Natural killer cell treated with Interleukin-12 subunit alpha and Interleukin-12 subunit beta and Interleukin-15 and Interleukin-18, amount 100 ng/mL, for 72 hours (primary cell): Measurements from ENCODE around the gene HSD11B1. TPM values are rescaled to one million over a fixed set of nuclear protein-coding genes. Genes with fewer than 3 reads are reported as not detected.
"Not testable (repeated sequence)": the region's sequence is repeated elsewhere in the genome, so short reads cannot be mapped to it uniquely, and the experiment has no call there.

Experiments used
- ATAC-seq, 2 donors: fragments of 150-1000 bp; cut with Tn5 transposase in 1 of 2; sonication (Bioruptor Pico), chemical (Tn5 transposase) in 1 of 2; 2 replicates each; pipeline ENCODE4 v1.10.0; 2021
- DNase-seq: peaks from one replicate; pipeline ENCODE4 v3.0.0; 2022; ENCODE audit warnings: low spot score
- H3K27ac Mint-ChIP-seq, 2 donors: 1 replicate in 1 of 2; 2 replicates in 1 of 2; pipeline ENCODE4 v1.8.0; 2022; ENCODE audit warnings: mixed read lengths in 2 of 2, mild to moderate bottlenecking in 1 of 2, moderate library complexity in 1 of 2
- H3K27me3 Mint-ChIP-seq, 2 donors: 1 replicate in 1 of 2; 2 replicates in 1 of 2; pipeline ENCODE4 v1.8.0; 2022; ENCODE audit warnings: mixed read lengths in 2 of 2
- H3K36me3 Mint-ChIP-seq: one replicate; pipeline ENCODE4 v1.8.0; 2022; ENCODE audit warnings: mixed read lengths
- H3K4me1 Mint-ChIP-seq, 2 donors: 1 replicate in 1 of 2; 2 replicates in 1 of 2; pipeline ENCODE4 v1.8.0; 2022; ENCODE audit warnings: low read depth in 2 of 2, mixed read lengths in 2 of 2, mild to moderate bottlenecking in 1 of 2
- H3K4me3 Mint-ChIP-seq: one replicate; pipeline ENCODE4 v1.8.0; 2022; ENCODE audit warnings: mixed read lengths
- H3K9me3 Mint-ChIP-seq: 2 replicates; pipeline ENCODE4 v1.8.0; 2022; ENCODE audit warnings: mixed read lengths
- total RNA-seq, 2 donors: library from RNA; stranded (reverse); gene quantifications; one replicate each; pipeline ENCODE4 v1.2.3, GENCODE V29; 2022

HSD11B1 gene
- total RNA-seq, 2 donors from 2014 or later = 0.43 TPM; not detected in 1

DNA sequence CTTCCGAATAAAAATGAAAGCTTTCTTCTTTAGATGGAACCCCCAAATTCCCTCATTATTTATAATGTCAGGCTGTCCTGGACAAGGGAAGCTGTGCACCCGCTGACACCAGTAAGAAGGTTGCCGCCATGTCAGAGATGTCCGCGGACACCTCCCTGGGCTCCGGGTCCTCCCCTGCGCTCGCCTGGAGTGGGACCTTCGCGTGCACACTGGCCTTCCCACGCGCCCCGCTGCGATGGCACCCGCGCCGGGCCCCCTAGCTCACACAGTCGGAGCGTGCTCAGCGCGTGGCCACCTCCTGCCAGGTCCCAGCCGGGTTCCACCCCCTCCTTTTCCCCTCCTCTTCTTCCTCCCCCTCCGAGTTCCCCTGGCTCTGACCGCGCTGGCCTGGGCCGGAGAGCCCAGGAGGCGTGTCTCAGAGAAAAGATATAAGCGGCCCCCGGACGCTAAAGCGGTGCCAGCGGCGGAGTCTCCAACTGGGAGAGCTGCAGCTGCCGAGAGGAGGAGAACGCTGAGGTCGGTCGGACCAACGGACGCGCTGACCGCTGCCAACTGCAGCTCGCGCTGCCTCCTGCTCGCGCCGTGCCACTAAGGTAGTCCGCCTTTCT, 29.6 kb upstream of the HSD11B1 start, which contains the start of gene G0S2:
Gene G0S2 (plus strand): TSS at position 456 of the 608 bp plus-strand sequence. CDS start 273 bp downstream, outside the sequence.
- H3K27ac Mint-ChIP-seq = peak within 1 kb of the TSS; percentile 11 to 49
- DNase-seq = peak; percentile 69
- peaks cover 12% of the 10 kb centered on the region for H3K36me3 Mint-ChIP-seq
- H3K4me1 Mint-ChIP-seq = peaks cover 34 to 36% of the 10 kb centered on the region in 2 donors
- peak; percentile 66 to 78 for ATAC-seq
- peak within 1 kb of the TSS; percentile 61 for H3K4me3 Mint-ChIP-seq
- peaks cover 4% of the 10 kb centered on the region for H3K9me3 Mint-ChIP-seq
- H3K27me3 Mint-ChIP-seq = peaks cover 50 to 55% of the 10 kb centered on the region in 2 donors

DNA sequence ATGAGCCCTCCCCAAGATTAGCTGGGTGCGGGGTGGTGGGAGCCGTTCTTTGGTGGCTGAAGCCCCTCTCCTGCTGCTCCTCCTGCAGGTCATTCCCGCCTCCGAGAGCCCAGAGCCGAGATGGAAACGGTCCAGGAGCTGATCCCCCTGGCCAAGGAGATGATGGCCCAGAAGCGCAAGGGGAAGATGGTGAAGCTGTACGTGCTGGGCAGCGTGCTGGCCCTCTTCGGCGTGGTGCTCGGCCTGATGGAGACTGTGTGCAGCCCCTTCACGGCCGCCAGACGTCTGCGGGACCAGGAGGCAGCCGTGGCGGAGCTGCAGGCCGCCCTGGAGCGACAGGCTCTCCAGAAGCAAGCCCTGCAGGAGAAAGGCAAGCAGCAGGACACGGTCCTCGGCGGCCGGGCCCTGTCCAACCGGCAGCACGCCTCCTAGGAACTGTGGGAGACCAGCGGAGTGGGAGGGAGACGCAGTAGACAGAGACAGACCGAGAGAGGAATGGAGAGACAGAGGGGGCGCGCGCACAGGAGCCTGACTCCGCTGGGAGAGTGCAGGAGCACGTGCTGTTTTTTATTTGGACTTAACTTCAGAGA, 29.0 kb upstream of the HSD11B1 start:
- peaks cover 50 to 60% of the 10 kb centered on the region in 2 donors for H3K27me3 Mint-ChIP-seq

DNA sequence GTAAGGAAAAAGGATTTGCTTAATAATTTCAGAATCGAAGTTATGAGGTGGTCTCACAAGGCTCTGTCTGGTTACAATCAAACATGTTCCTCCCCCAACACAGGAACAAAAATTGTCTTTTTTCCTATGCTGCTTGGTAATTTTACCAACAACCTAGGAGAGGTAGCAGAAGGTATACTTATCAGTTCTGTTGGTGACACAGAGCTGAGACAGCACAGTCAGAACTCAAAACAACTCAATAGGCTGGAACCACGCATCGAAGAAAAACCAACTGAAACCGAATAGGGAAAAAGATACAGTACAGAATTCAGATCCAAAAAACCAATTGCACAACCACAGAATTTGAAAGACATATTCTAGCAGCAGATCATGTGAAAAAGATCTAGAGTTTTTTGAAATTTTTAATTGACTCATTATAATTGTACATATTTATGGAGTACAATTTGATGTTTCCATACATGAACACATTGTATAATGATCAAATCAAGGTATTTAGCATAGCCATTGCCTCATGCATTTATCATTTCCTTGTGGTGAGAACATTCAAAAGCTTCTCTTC, 25.6 kb upstream of the HSD11B1 start:
- Mint-ChIP-seq H3K4me1 (peaks cover 15 to 20% of the 10 kb centered on the region in 2 donors), H3K27me3 (peaks cover 41 to 49% of the 10 kb centered on the region in 2 donors), H3K4me3 (no peak overlapping the region), H3K36me3 (peaks cover 8% of the 10 kb centered on the region), H3K27ac (no peak overlapping the region), H3K9me3 (no peaks in the 10 kb centered on the region)
- ATAC-seq (no peak), DNase-seq (no peak)

More for the DNA sequence above, 29.0 kb upstream of the HSD11B1 start:
- peak; percentile 16 to 29 for ATAC-seq
- Mint-ChIP-seq H3K4me3 (peak overlapping the region; percentile 61), H3K27ac (peak overlapping the region in 1 of 2 donors; percentile 11), H3K36me3 (peaks cover 12% of the 10 kb centered on the region), H3K9me3 (peaks cover 4% of the 10 kb centered on the region), H3K4me1 (peaks cover 34 to 36% of the 10 kb centered on the region in 2 donors)
- no peak for DNase-seq

DNA sequence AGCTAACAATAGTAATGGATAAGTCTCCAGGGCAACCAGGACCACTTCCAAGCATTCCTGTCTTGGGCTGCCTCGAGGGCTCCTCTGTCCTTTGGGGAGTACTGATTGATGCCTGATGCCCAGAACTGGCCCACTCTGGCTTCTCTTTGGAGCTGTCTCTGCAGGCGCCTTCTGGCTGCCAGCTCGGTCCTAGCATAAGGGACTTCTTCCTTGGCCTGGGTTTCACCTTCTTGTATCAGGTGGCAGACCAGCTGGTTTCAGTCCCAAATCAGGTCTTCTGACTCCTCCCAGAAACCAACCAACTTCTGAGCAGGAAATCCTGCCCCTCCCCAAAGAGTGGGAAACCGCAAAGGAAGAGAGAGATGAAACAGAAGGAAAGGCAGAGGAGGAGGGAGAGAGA, 18.8 kb upstream of the HSD11B1 start:
- Mint-ChIP-seq H3K4me3 (peak overlapping the region; percentile 49), H3K4me1 (peaks cover 12 to 14% of the 10 kb centered on the region in 2 donors), H3K27me3 (no peaks in the 10 kb centered on the region), H3K27ac (peak overlapping the region; percentile 10 to 68), H3K36me3 (no peaks in the 10 kb centered on the region), H3K9me3 (no peaks in the 10 kb centered on the region)
- no peak for DNase-seq
- ATAC-seq = peak; percentile 48 to 50

DNA sequence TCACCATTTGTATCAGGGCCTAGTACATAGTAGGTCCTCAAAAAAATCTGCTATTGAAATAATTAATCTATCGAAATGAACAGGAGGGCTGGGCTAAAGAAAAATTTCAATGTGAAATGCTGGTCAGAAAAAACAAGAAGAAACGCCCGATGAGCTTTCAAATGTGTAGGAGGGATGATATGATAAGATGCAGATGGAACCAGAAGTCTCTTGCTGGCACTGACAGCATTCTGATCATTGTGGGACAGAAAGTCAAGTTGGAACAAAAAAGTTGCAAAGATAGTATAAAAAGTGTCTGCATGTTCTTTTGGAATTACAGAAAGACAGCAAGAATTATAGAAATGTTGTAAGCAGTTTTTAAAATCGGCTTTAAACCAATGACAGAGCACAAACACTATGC, 18.3 kb upstream of the HSD11B1 start:
- Mint-ChIP-seq H3K27me3 (no peaks in the 10 kb centered on the region), H3K4me1 (peaks cover 12 to 14% of the 10 kb centered on the region in 2 donors), H3K9me3 (no peaks in the 10 kb centered on the region), H3K27ac (peak overlapping the region; percentile 10 to 68), H3K4me3 (peak overlapping the region; percentile 49), H3K36me3 (no peaks in the 10 kb centered on the region)
- ATAC-seq = no peak
- DNase-seq = no peak

DNA sequence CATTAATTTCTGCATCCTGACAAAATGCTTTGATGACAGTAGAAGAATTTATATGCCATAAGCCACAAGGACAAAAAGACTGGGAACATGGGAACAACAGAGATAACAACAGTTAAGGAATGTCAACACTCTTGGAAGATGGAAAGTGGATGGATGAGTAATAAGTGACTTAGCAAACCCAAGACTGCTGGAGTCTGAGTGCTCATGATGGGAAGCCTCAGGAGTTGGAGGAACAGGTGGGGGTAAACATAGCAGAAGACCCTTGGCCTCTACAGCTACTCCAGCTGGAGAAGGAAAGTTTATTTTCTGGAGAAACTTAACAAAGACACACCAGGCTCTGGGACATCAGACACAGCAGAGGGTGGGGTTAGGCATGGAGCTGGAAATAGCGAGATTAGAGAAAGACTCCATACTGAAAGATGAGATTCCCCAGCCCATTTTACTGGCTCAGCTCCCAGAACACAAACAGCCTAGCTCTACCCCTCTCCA, 15.9 kb upstream of the HSD11B1 start:
- H3K4me1 Mint-ChIP-seq = peaks cover 18 to 21% of the 10 kb centered on the region in 2 donors
- no peaks in the 10 kb centered on the region for H3K9me3 Mint-ChIP-seq
- no peaks in the 10 kb centered on the region for H3K27me3 Mint-ChIP-seq
- DNase-seq = no peak
- no peak overlapping the region for H3K27ac Mint-ChIP-seq
- no peak for ATAC-seq
- no peak overlapping the region for H3K4me3 Mint-ChIP-seq
- H3K36me3 Mint-ChIP-seq = no peaks in the 10 kb centered on the region

DNA sequence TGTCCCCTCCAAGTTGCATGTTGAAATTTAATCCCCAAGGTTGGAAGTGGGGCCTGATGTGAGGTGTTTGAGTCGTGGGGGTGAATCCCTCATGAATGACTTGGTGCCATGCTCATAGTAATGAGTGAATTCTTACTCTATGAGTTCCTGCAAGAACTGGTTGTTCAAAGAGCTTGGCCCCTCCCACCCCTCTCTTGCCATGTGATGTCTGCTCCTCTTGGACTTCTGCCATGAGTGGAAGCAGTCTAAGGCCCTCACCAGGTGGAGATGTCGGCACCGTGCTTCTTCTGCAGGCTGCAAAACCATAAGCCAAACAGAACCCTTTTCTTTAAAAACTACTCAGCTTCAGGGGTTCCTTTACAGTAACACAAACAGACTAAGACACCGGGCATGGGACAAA, 15.2 kb upstream of the HSD11B1 start:
- Mint-ChIP-seq H3K9me3 (no peaks in the 10 kb centered on the region), H3K27me3 (no peaks in the 10 kb centered on the region), H3K4me3 (no peak overlapping the region), H3K4me1 (peaks cover 21% of the 10 kb centered on the region in 2 donors), H3K36me3 (no peaks in the 10 kb centered on the region), H3K27ac (no peak overlapping the region)
- ATAC-seq = no peak
- DNase-seq = no peak

DNA sequence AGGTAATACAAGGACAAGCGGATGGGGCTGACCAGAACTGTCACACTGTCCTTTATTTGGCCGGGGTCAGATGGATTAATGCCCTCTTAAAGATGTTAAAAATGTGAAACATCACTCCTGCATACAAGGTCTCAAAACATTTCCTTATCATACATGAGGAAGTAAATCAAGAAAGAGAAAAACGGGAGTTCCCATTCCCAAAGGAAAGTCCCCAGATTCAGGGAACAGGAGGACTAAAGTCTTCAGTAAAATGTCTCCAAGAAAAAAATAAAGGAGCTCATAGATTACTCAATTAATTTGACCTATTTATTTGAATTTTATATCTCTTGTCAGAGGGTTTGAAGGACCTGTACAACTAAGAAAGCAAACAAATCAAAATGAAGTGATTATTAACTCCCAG, 13.4 kb upstream of the HSD11B1 start:
- no peaks in the 10 kb centered on the region for H3K36me3 Mint-ChIP-seq

DNA sequence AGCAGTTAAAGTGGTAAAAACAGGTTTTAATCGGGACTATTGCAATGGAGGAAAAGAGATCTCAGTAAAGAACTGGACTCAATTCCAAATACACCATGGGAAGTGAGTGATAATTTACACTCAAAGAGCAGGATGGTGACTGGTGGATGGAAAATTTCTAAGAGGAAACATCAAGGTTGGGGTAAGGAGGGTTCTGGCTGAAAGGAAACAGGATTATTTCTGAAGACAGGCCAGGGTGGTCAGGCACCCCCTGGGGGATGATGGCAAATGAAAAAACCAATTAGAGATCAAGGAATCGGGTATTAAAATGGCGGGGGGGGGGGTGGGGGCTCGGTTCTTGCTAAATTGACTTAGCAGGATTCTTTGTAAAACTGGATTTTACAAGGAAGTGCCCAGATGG, 12.3 kb upstream of the HSD11B1 start:
- H3K4me1 Mint-ChIP-seq = peaks cover 12 to 16% of the 10 kb centered on the region in 2 donors
- no peak for ATAC-seq
- H3K9me3 Mint-ChIP-seq = no peaks in the 10 kb centered on the region
- H3K4me3 Mint-ChIP-seq = no peak overlapping the region
- H3K36me3 Mint-ChIP-seq = no peaks in the 10 kb centered on the region
- H3K27ac Mint-ChIP-seq = peak overlapping the region in 1 of 2 donors; percentile 26
- no peaks in the 10 kb centered on the region for H3K27me3 Mint-ChIP-seq
- no peak for DNase-seq

More for the DNA sequence above, 13.4 kb upstream of the HSD11B1 start:
- Mint-ChIP-seq H3K4me1 (peaks cover 10% of the 10 kb centered on the region in 2 donors), H3K27ac (no peak overlapping the region), H3K4me3 (no peak overlapping the region), H3K27me3 (no peaks in the 10 kb centered on the region), H3K9me3 (no peaks in the 10 kb centered on the region)
- DNase-seq (no peak), ATAC-seq (no peak)

DNA sequence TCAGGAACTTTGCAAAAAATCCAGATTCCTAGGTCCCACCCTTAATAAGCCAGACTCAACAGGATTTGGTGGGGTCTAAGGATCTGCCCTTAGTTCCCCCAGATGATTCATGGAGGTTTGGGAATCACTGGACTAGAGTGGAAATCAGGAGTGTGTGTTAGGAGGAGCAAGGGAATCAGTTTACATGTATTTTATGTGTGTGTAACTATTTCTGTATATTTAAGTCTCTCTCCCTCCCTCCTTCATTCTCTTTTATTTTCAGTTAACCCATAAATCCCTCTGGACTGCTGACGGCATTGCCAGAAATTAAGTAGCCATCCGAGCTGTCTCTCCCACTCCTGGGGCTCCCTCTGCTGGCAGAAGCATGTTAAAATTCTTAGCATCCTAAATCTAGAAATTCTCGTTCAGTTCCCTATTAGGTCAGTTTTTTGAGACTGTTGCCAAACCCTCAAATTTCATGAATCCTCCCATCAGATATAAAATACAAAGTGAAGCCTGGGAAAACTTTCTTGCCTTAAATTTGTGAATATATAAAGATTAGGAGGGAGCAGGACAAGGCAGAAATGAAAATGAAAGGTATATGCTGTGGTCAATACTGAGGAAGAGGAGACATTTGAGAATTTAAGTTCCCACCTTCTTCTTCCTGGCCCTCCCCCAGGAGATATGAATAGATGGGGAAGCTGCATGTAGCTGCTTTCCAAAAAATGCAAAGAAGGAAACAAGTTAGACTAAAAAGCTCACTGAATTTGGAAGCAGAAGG, 11.7 kb upstream of the HSD11B1 start:
- Mint-ChIP-seq H3K4me1 (peaks cover 12 to 18% of the 10 kb centered on the region in 2 donors), H3K27ac (peak overlapping the region in 1 of 2 donors; percentile 26), H3K36me3 (no peaks in the 10 kb centered on the region), H3K4me3 (no peak overlapping the region), H3K9me3 (no peaks in the 10 kb centered on the region), H3K27me3 (no peaks in the 10 kb centered on the region)
- ATAC-seq (peak in 1 of 2 donors; percentile 48), DNase-seq (peak; percentile 79)

DNA sequence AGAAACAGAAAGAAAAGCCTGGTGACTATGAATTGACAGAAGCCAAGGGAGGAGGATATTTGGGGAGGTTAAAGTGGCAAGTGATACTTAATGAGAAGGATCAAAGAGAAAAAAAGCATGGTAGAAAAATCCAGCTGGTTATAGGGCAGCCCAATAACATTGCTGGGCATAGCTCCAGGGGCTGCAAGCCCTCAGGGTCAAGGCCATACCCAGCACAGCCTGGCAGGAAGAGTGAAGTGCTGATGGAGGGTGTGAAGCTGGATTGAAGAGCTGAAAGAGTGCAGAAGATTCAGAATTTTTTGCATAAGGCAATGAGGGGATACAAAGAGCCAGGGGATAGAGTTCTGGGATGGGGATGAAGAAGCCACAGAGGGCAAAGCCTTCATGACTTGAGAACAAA, 8.0 kb upstream of the HSD11B1 start:
- Mint-ChIP-seq H3K9me3 (no peaks in the 10 kb centered on the region), H3K36me3 (no peaks in the 10 kb centered on the region), H3K4me1 (peaks cover 12 to 18% of the 10 kb centered on the region in 2 donors), H3K27me3 (peaks cover 0 to 2% of the 10 kb centered on the region in 2 donors), H3K27ac (no peak overlapping the region), H3K4me3 (no peak overlapping the region)
- ATAC-seq (peak in 1 of 2 donors; percentile 31), DNase-seq (no peak)

DNA sequence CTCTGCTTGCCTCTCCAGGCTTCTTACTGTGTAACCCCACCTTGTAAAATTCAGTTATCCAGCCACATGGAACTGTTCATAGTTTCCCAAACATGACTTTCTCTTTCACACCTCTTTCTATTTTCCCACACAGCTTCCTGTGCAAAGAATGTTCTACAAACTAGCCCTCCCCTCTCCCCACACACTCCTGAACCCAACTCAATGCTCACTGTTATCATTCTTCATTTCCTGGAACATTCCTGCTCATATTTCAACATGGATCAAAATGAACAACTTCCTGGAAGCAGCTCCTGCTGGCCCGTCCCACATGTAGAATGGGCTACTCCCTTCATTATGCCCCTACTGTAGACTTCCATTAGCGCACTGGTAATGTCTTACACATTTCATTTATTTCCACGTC, 7.5 kb upstream of the HSD11B1 start:
- Mint-ChIP-seq H3K4me3 (no peak overlapping the region), H3K27me3 (peaks cover 0 to 3% of the 10 kb centered on the region in 2 donors), H3K4me1 (peaks cover 12 to 18% of the 10 kb centered on the region in 2 donors), H3K27ac (no peak overlapping the region), H3K9me3 (no peaks in the 10 kb centered on the region), H3K36me3 (no peaks in the 10 kb centered on the region)
- ATAC-seq (no peak), DNase-seq (no peak)

DNA sequence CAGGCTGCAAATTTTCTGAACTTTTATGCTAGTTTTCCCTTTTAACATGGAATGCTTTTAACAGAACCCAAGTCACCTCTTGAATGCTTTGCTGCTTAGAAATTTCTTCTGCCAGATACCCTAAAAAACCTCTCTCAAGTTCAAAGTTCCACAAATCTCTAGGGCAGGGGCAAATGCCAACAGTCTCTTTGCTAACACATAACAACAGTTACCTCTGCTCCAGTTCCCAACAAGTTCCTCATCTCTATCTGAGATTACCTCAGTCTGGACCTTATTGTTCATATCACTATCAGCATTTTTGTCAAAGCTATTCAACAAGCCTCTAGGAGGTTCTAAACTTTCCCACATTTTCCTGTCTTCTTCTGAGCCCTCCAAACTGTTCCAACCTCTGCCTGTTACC, 4.0 kb upstream of the HSD11B1 start:
- not testable (repeated sequence) for H3K9me3 Mint-ChIP-seq, ATAC-seq, H3K4me3 Mint-ChIP-seq, H3K36me3 Mint-ChIP-seq, H3K27ac Mint-ChIP-seq, DNase-seq, H3K27me3 Mint-ChIP-seq
- H3K4me1 Mint-ChIP-seq = peaks cover 4 to 20% of the 10 kb centered on the region in 2 donors
